ENCODE results near the gene SPPL2B. TPM values are rescaled to one million over a fixed set of nuclear protein-coding genes. Genes with fewer than 3 reads are reported as not detected.

Gene SPPL2B
- total RNA-seq, 1 donor from 2014 or later = 54.3 TPM

DNA sequence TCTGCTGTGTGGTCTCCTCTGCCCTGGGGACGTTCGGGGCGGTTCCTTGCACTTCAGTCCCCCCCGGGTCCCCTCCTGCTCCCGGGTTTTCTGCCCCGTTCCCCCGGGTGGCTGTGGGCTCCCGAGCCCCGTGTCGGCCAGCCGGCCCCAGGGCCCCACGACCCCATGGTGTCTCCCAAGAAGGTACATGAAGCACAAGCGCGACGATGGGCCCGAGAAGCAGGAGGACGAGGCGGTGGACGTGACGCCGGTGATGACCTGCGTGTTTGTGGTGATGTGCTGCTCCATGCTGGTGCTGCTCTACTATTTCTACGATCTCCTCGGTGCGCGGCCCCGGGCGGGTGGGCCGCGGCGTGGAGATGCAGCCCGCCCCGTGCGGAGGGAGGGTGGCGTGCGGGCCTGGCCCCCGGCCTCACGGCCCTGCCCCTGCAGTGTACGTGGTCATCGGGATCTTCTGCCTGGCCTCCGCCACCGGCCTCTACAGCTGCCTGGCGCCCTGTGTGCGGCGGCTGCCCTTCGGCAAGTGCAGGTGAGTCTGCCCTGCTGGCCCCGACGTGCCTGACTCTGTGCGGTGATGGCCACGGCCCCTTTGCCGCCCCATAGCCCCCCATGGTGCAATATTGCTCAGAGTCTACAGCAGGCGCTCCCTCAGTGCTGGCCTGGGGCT, 11.3 kb downstream of the SPPL2B start:
- no peak for DNase-seq (ENCODE audit: extremely low spot score in 2 of 2)
- Histone ChIP-seq H3K27me3 (no peaks in the 10 kb centered on the region), H3K9me3 (no peaks in the 10 kb centered on the region), H3K4me1 (no peaks in the 10 kb centered on the region), H3K4me3 (no peak overlapping the region), H3K36me3 (peaks cover 0 to 20% of the 10 kb centered on the region in 2 donors), H3K27ac (no peak overlapping the region)
- intact Hi-C loops (cut with DNase I) = no loop called here
- TF ChIP-seq POLR2AphosphoS5 (IDR thresholded peaks at IDR 0.05; ENCODE audit: insufficient read depth in 1 of 2, low read depth in 1 of 2) (no peak), POLR2A (IDR thresholded peaks at IDR 0.05) (no peak)
- TF ChIP-seq, protein P1, sequence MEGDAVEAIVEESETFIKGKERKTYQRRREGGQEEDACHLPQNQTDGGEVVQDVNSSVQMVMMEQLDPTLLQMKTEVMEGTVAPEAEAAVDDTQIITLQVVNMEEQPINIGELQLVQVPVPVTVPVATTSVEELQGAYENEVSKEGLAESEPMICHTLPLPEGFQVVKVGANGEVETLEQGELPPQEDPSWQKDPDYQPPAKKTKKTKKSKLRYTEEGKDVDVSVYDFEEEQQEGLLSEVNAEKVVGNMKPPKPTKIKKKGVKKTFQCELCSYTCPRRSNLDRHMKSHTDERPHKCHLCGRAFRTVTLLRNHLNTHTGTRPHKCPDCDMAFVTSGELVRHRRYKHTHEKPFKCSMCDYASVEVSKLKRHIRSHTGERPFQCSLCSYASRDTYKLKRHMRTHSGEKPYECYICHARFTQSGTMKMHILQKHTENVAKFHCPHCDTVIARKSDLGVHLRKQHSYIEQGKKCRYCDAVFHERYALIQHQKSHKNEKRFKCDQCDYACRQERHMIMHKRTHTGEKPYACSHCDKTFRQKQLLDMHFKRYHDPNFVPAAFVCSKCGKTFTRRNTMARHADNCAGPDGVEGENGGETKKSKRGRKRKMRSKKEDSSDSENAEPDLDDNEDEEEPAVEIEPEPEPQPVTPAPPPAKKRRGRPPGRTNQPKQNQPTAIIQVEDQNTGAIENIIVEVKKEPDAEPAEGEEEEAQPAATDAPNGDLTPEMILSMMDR (IDR thresholded peaks at IDR 0.05) = no peak

DNA sequence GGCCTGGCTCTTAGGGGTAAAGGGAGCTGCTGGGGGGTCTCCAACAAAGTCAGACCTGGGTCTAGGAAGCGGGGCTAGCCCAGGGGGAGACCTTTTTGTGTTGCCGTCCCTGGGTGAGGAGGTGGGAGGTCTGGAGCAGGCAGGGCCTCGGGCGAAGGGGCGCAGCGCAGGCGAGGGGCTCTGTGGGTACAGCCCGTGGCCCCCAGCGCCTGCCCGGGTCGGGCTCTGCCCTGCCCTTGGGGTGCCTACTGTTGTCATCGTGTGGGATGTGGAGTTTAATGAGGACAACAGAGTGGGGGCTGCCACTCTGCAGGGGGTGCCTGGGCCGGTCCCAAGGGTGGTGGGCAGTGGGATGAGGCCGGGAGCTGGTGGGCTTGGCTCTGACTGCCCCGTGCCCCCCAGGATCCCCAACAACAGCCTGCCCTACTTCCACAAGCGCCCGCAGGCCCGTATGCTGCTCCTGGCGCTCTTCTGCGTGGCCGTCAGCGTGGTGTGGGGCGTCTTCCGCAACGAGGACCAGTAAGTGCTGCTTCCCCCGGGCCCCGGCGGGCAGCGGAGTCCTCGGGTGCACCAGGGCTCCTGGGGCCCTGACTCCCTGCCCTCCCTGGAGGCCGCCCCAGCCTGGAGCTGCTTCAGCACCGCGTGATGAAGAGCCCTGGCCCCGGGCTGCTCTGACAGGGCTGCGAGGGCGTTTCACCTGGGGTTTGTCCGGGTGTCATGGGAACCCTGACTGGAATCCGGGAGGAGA, 12.2 kb downstream of the SPPL2B start:
- intact Hi-C loops (cut with DNase I) = no loop called here
- Histone ChIP-seq H3K9me3 (no peaks in the 10 kb centered on the region), H3K36me3 (peaks cover 0 to 20% of the 10 kb centered on the region in 2 donors), H3K4me3 (no peak overlapping the region), H3K27ac (no peak overlapping the region), H3K4me1 (no peaks in the 10 kb centered on the region), H3K27me3 (no peaks in the 10 kb centered on the region)
- TF ChIP-seq POLR2A (IDR thresholded peaks at IDR 0.05) (no peak), POLR2AphosphoS5 (IDR thresholded peaks at IDR 0.05; ENCODE audit: insufficient read depth in 1 of 2, low read depth in 1 of 2) (no peak)
- TF ChIP-seq, protein P1 (IDR thresholded peaks at IDR 0.05) = no peak
- no peak for DNase-seq (ENCODE audit: extremely low spot score in 2 of 2)

DNA sequence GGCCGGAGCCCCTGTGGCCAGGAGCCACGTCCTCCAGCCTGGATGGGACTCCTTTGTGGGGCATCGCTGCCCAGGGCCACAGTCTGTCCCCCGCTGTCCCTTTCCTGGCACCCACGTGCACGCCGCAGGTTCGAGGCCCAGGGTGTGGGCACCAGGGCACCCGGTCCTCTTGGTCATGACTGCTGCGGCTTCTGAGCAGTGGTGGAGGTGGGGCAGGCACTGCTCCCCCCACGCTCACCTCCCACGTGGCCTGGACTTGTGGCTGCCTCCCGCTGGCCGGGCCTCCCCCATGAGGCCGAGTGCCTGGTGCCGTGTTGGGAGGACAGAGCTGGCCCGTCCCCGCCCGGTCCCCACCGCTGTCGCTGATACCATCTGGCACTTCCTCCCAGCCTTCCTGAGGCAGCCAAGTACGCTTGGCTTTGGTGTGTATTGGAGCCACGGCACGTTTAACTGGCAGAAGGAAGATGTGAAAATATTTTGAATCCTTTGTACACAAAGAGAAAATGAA, 12.8 kb downstream of the SPPL2B start:
- DNase-seq (ENCODE audit: extremely low spot score in 2 of 2) = no peak
- H3K9me3 ChIP-seq = no peaks in the 10 kb centered on the region
- no peaks in the 10 kb centered on the region for H3K27me3 ChIP-seq
- no peak overlapping the region for H3K4me3 ChIP-seq
- intact Hi-C loops (cut with DNase I) = no loop called here
- peaks cover 0 to 20% of the 10 kb centered on the region in 2 donors for H3K36me3 ChIP-seq
- H3K27ac ChIP-seq = no peak overlapping the region
- no peaks in the 10 kb centered on the region for H3K4me1 ChIP-seq
- TF ChIP-seq POLR2AphosphoS5 (IDR thresholded peaks at IDR 0.05; ENCODE audit: insufficient read depth in 1 of 2, low read depth in 1 of 2) = no peak
- TF ChIP-seq POLR2A (IDR thresholded peaks at IDR 0.05) = no peak

DNA sequence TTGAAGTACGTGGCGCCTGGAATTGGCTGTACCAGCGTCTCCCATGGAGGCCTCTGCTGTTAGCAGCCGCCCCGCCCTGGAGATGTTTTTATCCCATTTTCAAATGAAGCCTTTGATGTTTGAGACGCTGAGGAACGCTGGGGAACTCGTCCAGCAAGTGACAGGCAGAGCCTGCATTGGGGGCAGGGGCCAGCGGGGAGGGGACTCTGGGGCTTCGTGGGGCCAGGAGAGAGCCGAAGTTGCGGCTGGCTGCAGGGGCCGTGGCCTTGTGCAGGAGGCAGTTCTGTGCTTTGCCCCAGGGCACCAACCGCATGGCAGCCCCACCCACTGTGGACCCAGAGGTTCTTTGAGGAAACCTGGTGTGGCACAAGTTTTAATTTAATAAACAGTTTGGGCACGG, 13.5 kb downstream of the SPPL2B start:
- intact Hi-C loops (cut with DNase I) = no loop called here
- no peak overlapping the region for H3K4me3 ChIP-seq
- H3K27ac ChIP-seq = no peak overlapping the region
- H3K4me1 ChIP-seq = no peaks in the 10 kb centered on the region
- no peaks in the 10 kb centered on the region for H3K9me3 ChIP-seq
- DNase-seq (ENCODE audit: extremely low spot score in 2 of 2) = no peak
- no peak for TF ChIP-seq POLR2AphosphoS5 (IDR thresholded peaks at IDR 0.05; ENCODE audit: insufficient read depth in 1 of 2, low read depth in 1 of 2)
- TF ChIP-seq, protein P1 (IDR thresholded peaks at IDR 0.05) = no peak
- no peak for TF ChIP-seq POLR2A (IDR thresholded peaks at IDR 0.05)
- H3K27me3 ChIP-seq = no peaks in the 10 kb centered on the region
- H3K36me3 ChIP-seq = peaks cover 0 to 24% of the 10 kb centered on the region in 2 donors

DNA sequence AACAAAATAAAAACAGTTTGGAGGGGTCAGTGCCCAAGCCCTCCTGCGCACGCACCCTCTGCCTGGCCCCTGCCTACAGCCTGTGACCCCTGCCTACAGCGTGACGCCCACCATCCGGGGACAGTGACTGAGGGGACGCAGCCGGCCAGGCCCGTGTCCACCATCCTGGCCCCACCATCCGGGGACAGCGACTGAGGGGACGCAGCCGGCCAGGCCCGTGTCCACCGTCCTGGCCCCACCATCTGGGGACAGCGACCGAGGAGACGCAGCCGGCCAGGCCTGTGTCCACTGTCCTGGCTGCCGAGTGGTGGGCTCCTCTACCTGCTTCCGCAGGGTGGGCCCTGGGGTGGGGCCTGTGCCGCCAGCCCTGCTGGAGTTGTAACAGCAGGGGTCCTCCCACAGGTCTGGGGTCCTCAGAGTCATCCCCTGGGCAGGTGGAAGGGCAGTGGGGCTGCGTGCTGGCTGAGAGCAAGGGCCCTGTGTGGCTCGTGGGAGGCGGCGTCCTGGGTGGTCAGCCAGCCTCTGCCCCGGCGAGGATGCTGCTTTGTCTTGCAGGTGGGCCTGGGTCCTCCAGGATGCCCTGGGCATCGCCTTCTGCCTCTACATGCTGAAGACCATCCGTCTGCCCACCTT, 14.3 kb downstream of the SPPL2B start:
- intact Hi-C loops (cut with DNase I) = no loop called here
- no peaks in the 10 kb centered on the region for H3K27me3 ChIP-seq
- no peak for TF ChIP-seq POLR2AphosphoS5 (IDR thresholded peaks at IDR 0.05; ENCODE audit: insufficient read depth in 1 of 2, low read depth in 1 of 2)
- no peak for TF ChIP-seq POLR2A (IDR thresholded peaks at IDR 0.05)
- TF ChIP-seq, protein P1 (IDR thresholded peaks at IDR 0.05) = no peak
- DNase-seq (ENCODE audit: extremely low spot score in 2 of 2) = no peak
- no peaks in the 10 kb centered on the region for H3K9me3 ChIP-seq
- H3K4me1 ChIP-seq = no peaks in the 10 kb centered on the region
- H3K27ac ChIP-seq = no peak overlapping the region
- peaks cover 0 to 24% of the 10 kb centered on the region in 2 donors for H3K36me3 ChIP-seq
- H3K4me3 ChIP-seq = no peak overlapping the region
